WTC11 (cell line): Measurements from ENCODE around the gene AGAP5.

Experiments
- ATF6 ChIP-seq: sonication (generic); formaldehyde crosslinking; IDR thresholded peaks from 2 replicates; pipeline ENCODE4 v1.8.1; 2023; ENCODE audit warnings: mild to moderate bottlenecking, missing genetic modification reagents
- CTCF ChIP-seq: fragments of 200-600 bp; IDR thresholded peaks from 2 replicates; pipeline ENCODE4 v1.8.0; 2022; ENCODE audit warnings: antibody characterized with exemption
- FOXJ3 ChIP-seq: sonication (generic); formaldehyde crosslinking; IDR thresholded peaks from 2 replicates; pipeline ENCODE4 v1.9.0; 2021; ENCODE audit warnings: missing genetic modification reagents, mild to moderate bottlenecking, borderline replicate concordance
- FOXP4 ChIP-seq: sonication (generic); formaldehyde crosslinking; IDR thresholded peaks from 2 replicates; pipeline ENCODE4 v1.8.0; 2022; ENCODE audit warnings: mild to moderate bottlenecking, missing genetic modification reagents
- MXD4 ChIP-seq: fragments of 250-450 bp; sonication (Bioruptor Pico); IDR thresholded peaks from 2 replicates; pipeline ENCODE4 v1.8.0; 2021; ENCODE audit warnings: mild to moderate bottlenecking, moderate library complexity, borderline replicate concordance

- TF ChIP-seq FOXP4 (CRISPR knock-in tag) (no peak), MXD4 (CRISPR knock-in tag) (no peak), FOXJ3 (CRISPR knock-in tag) (no peak), CTCF (no peak), ATF6 (CRISPR knock-in tag) (no peak)
These were observed 33.9 kb upstream of the AGAP5 start for GRCh38 chr10:73731588-73732375.
